Testis (tissue), 3 donors: ENCODE results near the gene MMP8. TPM values are rescaled to one million over a fixed set of nuclear protein-coding genes. Genes with fewer than 3 reads are reported as not detected.

Source experiments
- DNase-seq: peaks from one replicate; pipeline ENCODE4 v3.0.0-alpha.2; 2019
- H3K27ac ChIP-seq, 2 donors: fragments of 200-600 bp; sonication (generic); one replicate each; pipeline ENCODE4 v1.5.1; 2019
- H3K27me3 ChIP-seq: fragments of 200-600 bp; sonication (generic); one replicate; pipeline ENCODE4 v1.5.1; 2019
- H3K36me3 ChIP-seq: fragments of 200-600 bp; sonication (generic); one replicate; pipeline ENCODE4 v1.5.1; 2017; ENCODE audit warnings: low read depth; ENCODE audit errors: missing control alignments
- H3K4me1 ChIP-seq: fragments of 200-600 bp; sonication (generic); one replicate; pipeline ENCODE4 v1.5.1; 2019
- H3K4me3 ChIP-seq, 2 donors: fragments of 200-600 bp; sonication (generic); one replicate each; pipeline ENCODE4 v1.5.1; 2017 to 2019
- H3K9me3 ChIP-seq: fragments of 200-600 bp; sonication (generic); one replicate; pipeline ENCODE4 v1.5.1; 2017
- POLR2A ChIP-seq: fragments of 450-650 bp; IDR thresholded peaks from one replicate; pipeline ENCODE4 v1.6.1; 2017; ENCODE audit warnings: antibody characterized with exemption, mild to moderate bottlenecking, moderate library complexity
- WGBS, 2 donors: methylation state at CpG; one replicate each; pipeline ENCODE4 v1.1.5; 2018; 5-methylcytosine and 5-hydroxymethylcytosine counted together
- intact Hi-C: fragments of 100-400 bp; cut with DNase I; formaldehyde crosslinking; loops from one replicate; pipeline ENCODE4 v1.15.1; 2023; ENCODE audit warnings: low total_unique reads
- polyA plus RNA-seq: library from polyadenylated mRNA; stranded (reverse); fragments of 350-450 nt; fragmentation: Illumina TruSeq; extraction: RNeasy Lipid Tissue Mini Kit (QIAGEN cat#74804); gene quantifications from one replicate; pipeline ENCODE4 v1.2.3, GENCODE V29; 2014; ENCODE audit warnings: low read depth, low replicate concordance; ENCODE audit not compliant: insufficient read depth
- total RNA-seq, 2 donors: library from RNA; depleted of rRNA; stranded (reverse); fragments of >200 nt; gene quantifications; one replicate each; pipeline ENCODE4 v1.2.3, GENCODE V29; 2016
- TF ChIP-seq, protein P1 (sequence below), 3 experiments: fragments of 450-650 bp in 2 of 3; fragments of 200-600 bp in 1 of 3; sonication (generic) in 1 of 3; IDR thresholded peaks; one replicate each; pipeline ENCODE4 v1.5.1; 2016 to 2019; ENCODE audit warnings: antibody characterized with exemption in 3 of 3, mild to moderate bottlenecking in 2 of 3, moderate library complexity in 1 of 3

The MMP8 gene
- total and polyA plus RNA-seq, 3 donors from 2014 or later, result 0.25 to 2.0 (median 0.25) TPM

DNA sequence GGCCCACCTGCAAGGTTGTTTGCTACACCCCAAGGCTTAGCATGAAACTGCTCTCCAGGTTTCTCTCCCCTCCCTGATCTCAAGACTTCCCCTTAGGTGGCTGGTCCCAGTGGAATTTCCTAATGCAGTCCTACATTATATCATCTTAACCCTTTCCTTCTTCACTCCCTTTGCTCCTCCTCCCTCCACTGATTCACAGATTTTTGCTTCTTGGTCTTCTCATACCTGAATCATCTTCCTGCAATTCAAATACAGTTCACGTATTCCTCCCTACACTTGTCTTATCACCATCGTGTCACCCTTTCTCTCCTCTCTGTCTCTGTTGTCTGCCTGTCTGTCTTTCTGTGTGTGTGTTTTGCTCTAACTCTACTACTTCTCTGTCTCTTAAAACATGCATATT is 38.7 kb upstream of the MMP8 start:
- no peaks in the 10 kb centered on the region for H3K4me1 ChIP-seq
- intact Hi-C loops, result no loop called here
- H3K36me3 ChIP-seq, result no peaks in the 10 kb centered on the region
- 60 to 75% methylated on average over 2 of the region's 2 CpGs for WGBS, 2 donors
- no peak for DNase-seq
- H3K27me3 ChIP-seq, result no peaks in the 10 kb centered on the region
- H3K27ac ChIP-seq, result no peak overlapping the region
- H3K9me3 ChIP-seq, result no peaks in the 10 kb centered on the region
- TF ChIP-seq, protein P1, sequence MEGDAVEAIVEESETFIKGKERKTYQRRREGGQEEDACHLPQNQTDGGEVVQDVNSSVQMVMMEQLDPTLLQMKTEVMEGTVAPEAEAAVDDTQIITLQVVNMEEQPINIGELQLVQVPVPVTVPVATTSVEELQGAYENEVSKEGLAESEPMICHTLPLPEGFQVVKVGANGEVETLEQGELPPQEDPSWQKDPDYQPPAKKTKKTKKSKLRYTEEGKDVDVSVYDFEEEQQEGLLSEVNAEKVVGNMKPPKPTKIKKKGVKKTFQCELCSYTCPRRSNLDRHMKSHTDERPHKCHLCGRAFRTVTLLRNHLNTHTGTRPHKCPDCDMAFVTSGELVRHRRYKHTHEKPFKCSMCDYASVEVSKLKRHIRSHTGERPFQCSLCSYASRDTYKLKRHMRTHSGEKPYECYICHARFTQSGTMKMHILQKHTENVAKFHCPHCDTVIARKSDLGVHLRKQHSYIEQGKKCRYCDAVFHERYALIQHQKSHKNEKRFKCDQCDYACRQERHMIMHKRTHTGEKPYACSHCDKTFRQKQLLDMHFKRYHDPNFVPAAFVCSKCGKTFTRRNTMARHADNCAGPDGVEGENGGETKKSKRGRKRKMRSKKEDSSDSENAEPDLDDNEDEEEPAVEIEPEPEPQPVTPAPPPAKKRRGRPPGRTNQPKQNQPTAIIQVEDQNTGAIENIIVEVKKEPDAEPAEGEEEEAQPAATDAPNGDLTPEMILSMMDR (IDR thresholded peaks at IDR 0.05), result no peak
- TF ChIP-seq POLR2A, result no peak
- H3K4me3 ChIP-seq, result no peak overlapping the region

DNA sequence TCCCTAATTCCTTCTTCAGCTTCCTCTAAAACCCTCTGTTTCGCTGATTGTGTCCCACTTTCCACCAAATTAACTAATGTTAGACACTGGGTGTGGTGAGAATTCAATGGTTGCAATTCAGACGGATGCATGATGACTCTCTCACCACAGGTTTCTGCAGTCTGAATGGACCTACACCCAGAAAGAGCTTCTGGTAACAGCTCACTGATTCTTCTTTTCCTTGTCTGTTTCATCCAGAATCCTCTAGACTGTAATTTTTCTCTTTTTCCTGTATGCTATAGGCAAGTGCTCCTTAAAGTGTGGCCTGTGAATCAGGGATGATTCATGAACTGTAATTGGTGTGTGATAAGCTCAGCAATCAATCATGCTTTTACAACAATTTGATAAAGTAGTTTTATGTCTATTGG is 37.6 kb upstream of the MMP8 start:
- H3K4me3 ChIP-seq, result no peak overlapping the region
- H3K27me3 ChIP-seq, result no peaks in the 10 kb centered on the region
- TF ChIP-seq POLR2A, result no peak
- TF ChIP-seq, protein P1 (IDR thresholded peaks at IDR 0.05), result no peak
- intact Hi-C loops, result no loop called here
- no peak for DNase-seq
- no peaks in the 10 kb centered on the region for H3K4me1 ChIP-seq
- H3K27ac ChIP-seq, result no peak overlapping the region
- H3K36me3 ChIP-seq, result no peaks in the 10 kb centered on the region
- H3K9me3 ChIP-seq, result no peaks in the 10 kb centered on the region
- 56 to 67% methylated on average over 2 of the region's 2 CpGs for WGBS, 2 donors

- Histone ChIP-seq H3K27me3 (no peaks in the 10 kb centered on the region), H3K4me1 (no peaks in the 10 kb centered on the region), H3K9me3 (no peaks in the 10 kb centered on the region), H3K36me3 (no peaks in the 10 kb centered on the region), H3K27ac (no peak overlapping the region), H3K4me3 (no peak overlapping the region)
- intact Hi-C loops, result no loop called here
- TF ChIP-seq, protein P1 (IDR thresholded peaks at IDR 0.05), result no peak
- no peak for TF ChIP-seq POLR2A
- 57 to 59% methylated on average over 4 of the region's 4 CpGs for WGBS, 2 donors
- no peak for DNase-seq
Measured at GRCh38 chr11:102761646-102762238, 37.0 kb upstream of the MMP8 start.

GRCh38 chr11:102760344-102761035 is 35.7 kb upstream of the MMP8 start:
- Histone ChIP-seq H3K4me3 (no peak overlapping the region), H3K27ac (no peak overlapping the region), H3K4me1 (no peaks in the 10 kb centered on the region), H3K27me3 (no peaks in the 10 kb centered on the region), H3K36me3 (no peaks in the 10 kb centered on the region), H3K9me3 (no peaks in the 10 kb centered on the region)
- intact Hi-C loops, result no loop called here
- DNase-seq, result no peak
- TF ChIP-seq, protein P1 (IDR thresholded peaks at IDR 0.05), result no peak
- no peak for TF ChIP-seq POLR2A
- WGBS, 2 donors, result 76 to 78% methylated on average over 4 of the region's 4 CpGs
